Testis (tissue), 2 donors: ENCODE data around the gene SH3YL1.

Source experiments
- POLR2A ChIP-seq: fragments of 450-650 bp; IDR thresholded peaks from one replicate; pipeline ENCODE4 v1.6.1; 2017; ENCODE audit warnings: antibody characterized with exemption, mild to moderate bottlenecking, moderate library complexity
- TF ChIP-seq, protein P1 (sequence below), 3 experiments: fragments of 450-650 bp in 2 of 3; fragments of 200-600 bp in 1 of 3; sonication (generic) in 1 of 3; IDR thresholded peaks; one replicate each; pipeline ENCODE4 v1.5.1; 2016 to 2019; ENCODE audit warnings: antibody characterized with exemption in 3 of 3, mild to moderate bottlenecking in 2 of 3, moderate library complexity in 1 of 3

DNA sequence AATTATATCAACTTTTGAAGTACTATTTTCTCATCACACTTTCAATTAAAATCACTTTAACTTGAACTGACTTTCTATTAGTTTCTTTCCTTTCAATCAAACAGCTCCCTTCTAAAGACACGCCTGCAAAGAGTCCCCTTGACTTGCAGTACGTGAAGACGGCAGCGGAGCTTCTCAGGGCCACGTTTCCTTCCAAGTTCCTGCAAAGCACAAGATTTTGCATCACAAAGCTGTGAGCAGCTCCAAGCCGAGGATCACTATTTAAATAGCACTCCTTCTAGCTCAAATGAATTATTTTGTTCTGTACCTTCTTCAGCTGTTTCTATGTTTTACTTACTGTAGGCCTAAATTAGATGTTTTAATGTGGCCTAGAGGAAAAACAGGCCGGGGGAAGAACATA is 30.8 kb downstream of the SH3YL1 start:
- TF ChIP-seq, protein P1, sequence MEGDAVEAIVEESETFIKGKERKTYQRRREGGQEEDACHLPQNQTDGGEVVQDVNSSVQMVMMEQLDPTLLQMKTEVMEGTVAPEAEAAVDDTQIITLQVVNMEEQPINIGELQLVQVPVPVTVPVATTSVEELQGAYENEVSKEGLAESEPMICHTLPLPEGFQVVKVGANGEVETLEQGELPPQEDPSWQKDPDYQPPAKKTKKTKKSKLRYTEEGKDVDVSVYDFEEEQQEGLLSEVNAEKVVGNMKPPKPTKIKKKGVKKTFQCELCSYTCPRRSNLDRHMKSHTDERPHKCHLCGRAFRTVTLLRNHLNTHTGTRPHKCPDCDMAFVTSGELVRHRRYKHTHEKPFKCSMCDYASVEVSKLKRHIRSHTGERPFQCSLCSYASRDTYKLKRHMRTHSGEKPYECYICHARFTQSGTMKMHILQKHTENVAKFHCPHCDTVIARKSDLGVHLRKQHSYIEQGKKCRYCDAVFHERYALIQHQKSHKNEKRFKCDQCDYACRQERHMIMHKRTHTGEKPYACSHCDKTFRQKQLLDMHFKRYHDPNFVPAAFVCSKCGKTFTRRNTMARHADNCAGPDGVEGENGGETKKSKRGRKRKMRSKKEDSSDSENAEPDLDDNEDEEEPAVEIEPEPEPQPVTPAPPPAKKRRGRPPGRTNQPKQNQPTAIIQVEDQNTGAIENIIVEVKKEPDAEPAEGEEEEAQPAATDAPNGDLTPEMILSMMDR (IDR thresholded peaks at IDR 0.05), result no peak
- TF ChIP-seq POLR2A, result no peak
